BLaER1 (cell line): ENCODE results near the gene SCN4A.

Experiments used
- H3K27ac ChIP-seq: shearing (Covaris generic); formaldehyde crosslinking; 2 replicates; pipeline ENCODE4 v1.8.1; 2022
- H3K27me3 ChIP-seq: shearing (Covaris generic); formaldehyde crosslinking; 2 replicates; pipeline ENCODE4 v1.8.1; 2022
- H3K36me3 ChIP-seq: shearing (Covaris generic); formaldehyde crosslinking; 2 replicates; pipeline ENCODE4 v1.8.1; 2022
- H3K4me1 ChIP-seq: shearing (Covaris generic); formaldehyde crosslinking; 2 replicates; pipeline ENCODE4 v1.8.1; 2022
- H3K4me2 ChIP-seq: shearing (Covaris generic); formaldehyde crosslinking; 2 replicates; pipeline ENCODE4 v1.8.1; 2022
- H3K4me3 ChIP-seq: shearing (Covaris generic); formaldehyde crosslinking; 2 replicates; pipeline ENCODE4 v1.8.1; 2022
- H3K9ac ChIP-seq: shearing (Covaris generic); formaldehyde crosslinking; 2 replicates; pipeline ENCODE4 v1.8.1; 2022
- H3K9me3 ChIP-seq: shearing (Covaris generic); formaldehyde crosslinking; 2 replicates; pipeline ENCODE4 v1.8.1; 2022
- H4K20me1 ChIP-seq: shearing (Covaris generic); formaldehyde crosslinking; 2 replicates; pipeline ENCODE4 v1.8.1; 2022
- Cebpa-rat ChIP-seq: shearing (Covaris generic); IDR thresholded peaks from 2 replicates; pipeline ENCODE4 v1.8.1; 2022

Gene SCN4A

DNA sequence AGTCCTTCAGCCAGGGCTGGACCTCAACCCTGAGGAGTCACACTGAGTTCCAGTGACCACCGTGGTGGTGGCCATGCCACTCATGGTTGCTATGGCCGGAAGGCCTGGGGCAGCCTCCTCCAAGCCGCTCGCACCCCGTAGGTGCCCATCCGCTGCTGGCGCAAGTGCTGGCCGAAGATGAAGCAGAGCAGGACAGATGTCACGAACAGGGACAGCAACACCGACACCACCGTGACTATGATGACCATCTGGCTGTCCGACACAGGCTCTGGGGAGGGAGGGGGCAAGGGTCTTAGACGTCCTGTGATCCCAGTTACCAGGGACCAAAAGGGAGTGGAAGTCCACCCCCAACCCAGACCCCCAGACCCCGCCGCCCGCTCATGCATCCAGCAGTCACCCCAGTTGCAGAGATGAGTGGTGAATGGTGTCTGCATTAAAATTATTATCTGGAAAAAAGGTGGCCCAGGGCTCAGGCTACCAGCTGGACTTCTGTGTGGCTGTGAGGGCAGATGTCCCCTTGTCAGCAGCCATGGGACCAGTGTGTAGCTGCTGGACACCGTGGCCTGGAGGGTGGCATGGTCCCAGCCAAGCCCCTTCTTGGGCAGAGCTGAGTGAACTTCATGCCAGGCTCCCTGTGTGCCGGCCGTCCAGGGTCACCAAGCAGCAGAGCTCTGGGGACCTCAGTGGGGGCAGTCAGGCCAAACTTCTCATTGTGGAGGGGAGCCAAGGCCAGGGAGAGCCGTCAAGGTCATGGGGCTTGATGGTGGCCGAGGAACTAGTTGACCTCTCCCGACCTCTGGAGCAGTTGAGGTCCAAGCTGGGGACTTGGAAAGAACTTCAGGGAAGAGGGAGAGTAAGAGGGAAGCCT is 30.2 kb upstream of the SCN4A start:
- H4K20me1 ChIP-seq: peaks cover 62% of the 10 kb centered on the region
- no peaks in the 10 kb centered on the region for H3K9me3 ChIP-seq
- peak overlapping the region; percentile 69 for H3K4me2 ChIP-seq
- H3K4me3 ChIP-seq: no peak overlapping the region
- H3K27me3 ChIP-seq: no peaks in the 10 kb centered on the region
- H3K36me3 ChIP-seq: peaks cover 63% of the 10 kb centered on the region
- no peak for TF ChIP-seq Cebpa-rat
- peak overlapping the region; percentile 63; the same call in 1 of the 2 replicates for H3K9ac ChIP-seq
- peak overlapping the region; percentile 80 for H3K27ac ChIP-seq
- H3K4me1 ChIP-seq: peaks cover 97% of the 10 kb centered on the region

DNA sequence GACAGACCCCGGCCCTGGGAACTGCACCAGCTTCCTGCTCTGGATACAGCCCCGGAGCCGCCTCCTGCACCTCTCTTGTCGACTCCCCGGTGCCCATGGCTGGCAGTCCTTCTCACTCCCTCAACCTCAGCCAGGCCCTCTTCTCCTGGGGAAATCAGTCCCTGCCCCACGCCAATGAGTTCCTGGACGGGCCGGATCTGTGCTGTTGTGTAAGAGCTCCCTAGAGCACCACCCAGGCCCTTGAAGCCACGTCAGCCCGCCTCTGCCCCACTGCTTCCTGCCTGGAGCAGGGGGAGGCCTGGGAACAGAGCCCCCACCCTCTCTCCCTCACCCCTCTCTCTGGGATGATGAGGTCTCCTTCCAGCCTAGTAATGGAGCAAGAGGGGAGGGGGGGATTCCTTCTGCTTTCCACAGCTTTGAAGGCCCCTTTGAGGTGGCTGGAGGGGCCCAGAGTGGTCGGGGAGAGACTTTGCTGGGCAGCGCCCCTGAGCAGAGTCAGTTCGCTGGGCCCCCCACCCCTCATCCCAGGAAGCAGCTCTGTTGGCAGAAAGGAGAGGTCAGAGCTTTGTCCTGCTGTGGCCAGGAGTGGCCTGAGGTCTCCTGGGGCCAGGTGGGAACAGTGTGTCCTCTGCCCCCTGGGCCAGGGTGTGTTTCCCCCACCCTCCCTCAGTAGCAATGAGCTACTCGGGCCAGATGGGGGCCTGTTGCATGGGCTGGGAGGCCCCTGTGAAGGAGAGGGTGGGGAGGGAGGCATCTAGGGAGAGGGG is 29.2 kb upstream of the SCN4A start:
- Histone ChIP-seq H3K27ac (peak overlapping the region; percentile 71), H3K27me3 (no peaks in the 10 kb centered on the region), H3K9me3 (no peaks in the 10 kb centered on the region), H3K9ac (peak overlapping the region; percentile 63), H3K4me3 (no peak overlapping the region), H3K4me1 (peaks cover 97% of the 10 kb centered on the region), H3K4me2 (peak overlapping the region; percentile 69), H3K36me3 (peaks cover 54% of the 10 kb centered on the region), H4K20me1 (peaks cover 52% of the 10 kb centered on the region)
- no peak for TF ChIP-seq Cebpa-rat

DNA sequence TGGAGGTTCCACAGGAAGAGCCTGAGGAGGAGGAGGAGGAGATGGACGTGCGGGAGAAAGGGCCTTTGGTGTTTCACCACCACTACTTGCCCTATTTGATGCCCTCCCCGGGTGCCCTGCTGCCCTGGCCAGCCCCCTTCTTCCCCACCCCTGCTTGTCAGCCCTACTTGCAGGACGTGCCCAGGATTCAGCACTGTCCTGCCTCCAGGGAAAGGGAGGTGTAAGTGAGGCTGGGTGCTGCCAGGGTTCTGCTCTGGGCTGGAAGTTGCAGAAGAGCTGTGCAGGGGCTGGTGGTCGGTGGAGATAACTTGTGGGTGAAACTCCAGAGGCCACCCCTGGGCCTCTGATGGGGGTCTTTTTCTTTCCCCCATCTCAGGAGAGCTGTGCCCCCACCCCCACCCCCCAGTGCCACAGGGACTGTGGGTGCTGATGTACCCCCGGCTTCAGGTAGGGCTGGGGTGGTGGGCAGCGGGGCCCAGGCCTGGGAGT is 28.4 kb upstream of the SCN4A start:
- peak overlapping the region; percentile 63 for H3K9ac ChIP-seq
- no peaks in the 10 kb centered on the region for H3K9me3 ChIP-seq
- peak overlapping the region; percentile 69 for H3K4me2 ChIP-seq
- no peaks in the 10 kb centered on the region for H3K27me3 ChIP-seq
- H3K36me3 ChIP-seq: peaks cover 49% of the 10 kb centered on the region
- peak overlapping the region; percentile 71 for H3K27ac ChIP-seq
- peaks cover 44% of the 10 kb centered on the region for H4K20me1 ChIP-seq
- TF ChIP-seq Cebpa-rat: no peak
- peaks cover 89% of the 10 kb centered on the region for H3K4me1 ChIP-seq
- H3K4me3 ChIP-seq: no peak overlapping the region

DNA sequence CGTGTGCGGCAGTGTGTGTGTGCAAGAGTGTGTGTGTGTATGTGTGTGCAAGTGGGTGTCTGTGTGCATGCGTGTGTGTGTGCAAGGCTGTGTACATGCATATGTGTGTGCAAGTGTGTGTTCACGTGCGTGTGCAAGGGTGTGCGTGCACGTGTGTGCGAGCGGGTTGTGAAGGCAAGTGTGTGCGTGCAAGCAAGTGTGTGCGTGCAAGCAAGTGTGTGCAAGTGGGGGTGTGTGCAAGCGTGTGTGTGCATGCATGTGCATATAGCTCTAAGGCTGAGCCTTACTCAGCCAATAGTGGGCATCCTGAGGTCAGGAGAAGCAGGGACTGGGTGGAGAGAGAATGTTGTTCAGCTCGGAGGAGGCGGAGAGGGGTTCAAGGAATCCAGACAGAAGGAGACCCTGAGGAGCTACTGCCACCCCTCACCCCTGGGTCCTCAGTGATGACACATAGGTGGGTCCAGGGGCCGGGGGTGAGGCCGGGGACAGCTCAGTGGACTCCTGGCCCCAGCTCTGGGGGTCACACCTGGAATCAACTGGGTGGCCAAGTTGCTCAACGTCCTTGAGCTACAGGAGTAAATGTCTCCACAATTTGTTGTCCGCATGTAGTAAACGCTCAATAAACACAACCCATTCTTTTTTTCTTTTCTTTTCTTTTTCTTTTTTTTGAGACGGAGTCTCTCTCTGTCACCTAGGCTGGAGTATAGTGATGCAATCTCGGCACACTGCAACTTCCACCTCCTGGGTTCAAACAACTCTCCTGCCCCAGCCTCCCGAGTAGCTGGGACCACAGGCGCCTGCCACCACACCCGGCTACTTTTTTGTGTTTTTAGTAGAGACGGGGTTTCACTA is 27.2 kb upstream of the SCN4A start:
- Histone ChIP-seq H3K4me1 (peaks cover 85% of the 10 kb centered on the region), H3K4me3 (no peak overlapping the region)

DNA sequence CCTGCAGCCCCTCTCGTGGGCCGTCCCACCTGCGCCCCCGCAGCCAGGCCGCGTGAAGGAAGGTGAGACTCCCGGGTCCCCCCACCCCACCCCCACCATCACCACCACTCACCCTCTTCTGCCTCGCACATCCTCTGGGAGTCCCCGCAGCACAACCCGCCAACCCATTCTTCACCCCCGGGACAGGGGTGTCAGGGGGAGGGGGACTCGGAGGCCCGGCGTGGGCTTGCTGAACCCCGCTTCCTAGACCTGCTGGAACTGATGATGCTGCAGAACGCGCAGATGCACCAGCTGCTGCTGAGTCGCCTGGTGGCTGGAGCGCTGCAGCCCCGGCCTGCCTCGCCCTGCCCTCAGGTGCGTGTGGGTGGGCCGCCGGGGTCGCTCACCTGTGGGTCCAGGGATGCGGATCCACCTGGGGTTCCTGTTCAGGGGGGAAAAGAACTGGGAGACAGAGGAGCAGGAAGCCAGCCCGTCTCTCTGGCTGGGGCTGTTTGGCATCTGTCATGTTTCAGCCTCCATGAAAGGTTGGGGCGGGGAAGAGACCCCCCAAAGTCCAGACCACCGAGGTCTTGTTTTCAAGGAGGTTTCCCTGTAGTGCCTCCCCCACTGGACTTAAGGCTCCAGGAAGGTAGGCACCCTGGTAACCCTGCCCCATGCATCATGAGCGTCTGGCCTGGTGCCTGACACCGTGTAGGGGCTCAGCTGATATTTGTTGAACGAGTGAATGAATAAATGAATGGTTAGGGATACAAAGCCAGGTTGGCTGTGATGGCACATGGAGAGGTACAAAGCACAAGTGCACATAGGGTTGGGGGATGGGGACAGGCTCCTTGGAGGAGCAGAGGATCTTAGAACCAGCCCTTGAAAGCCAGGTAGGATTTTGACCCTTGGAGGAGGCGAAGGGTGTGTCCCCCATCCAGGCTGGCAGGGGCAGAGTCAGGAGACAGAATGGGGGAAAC is 26.3 kb upstream of the SCN4A start:
- Histone ChIP-seq H3K36me3 (peaks cover 31% of the 10 kb centered on the region), H3K4me2 (peak overlapping the region; percentile 96), H3K27me3 (no peaks in the 10 kb centered on the region), H4K20me1 (peaks cover 23% of the 10 kb centered on the region; the same call in 1 of the 2 replicates), H3K27ac (no peak overlapping the region), H3K4me1 (peaks cover 85% of the 10 kb centered on the region), H3K9me3 (no peaks in the 10 kb centered on the region), H3K4me3 (peak overlapping the region; percentile 72), H3K9ac (peak overlapping the region; percentile 58)
- TF ChIP-seq Cebpa-rat: no peak

More for the DNA sequence above, 27.2 kb upstream of the SCN4A start:
- TF ChIP-seq Cebpa-rat: no peak
- Histone ChIP-seq H3K36me3 (peaks cover 40% of the 10 kb centered on the region), H3K9me3 (no peaks in the 10 kb centered on the region), H4K20me1 (peaks cover 32% of the 10 kb centered on the region; the same call in 1 of the 2 replicates), H3K9ac (no peak overlapping the region), H3K27ac (no peak overlapping the region), H3K4me2 (peak overlapping the region; percentile 96), H3K27me3 (no peaks in the 10 kb centered on the region)

DNA sequence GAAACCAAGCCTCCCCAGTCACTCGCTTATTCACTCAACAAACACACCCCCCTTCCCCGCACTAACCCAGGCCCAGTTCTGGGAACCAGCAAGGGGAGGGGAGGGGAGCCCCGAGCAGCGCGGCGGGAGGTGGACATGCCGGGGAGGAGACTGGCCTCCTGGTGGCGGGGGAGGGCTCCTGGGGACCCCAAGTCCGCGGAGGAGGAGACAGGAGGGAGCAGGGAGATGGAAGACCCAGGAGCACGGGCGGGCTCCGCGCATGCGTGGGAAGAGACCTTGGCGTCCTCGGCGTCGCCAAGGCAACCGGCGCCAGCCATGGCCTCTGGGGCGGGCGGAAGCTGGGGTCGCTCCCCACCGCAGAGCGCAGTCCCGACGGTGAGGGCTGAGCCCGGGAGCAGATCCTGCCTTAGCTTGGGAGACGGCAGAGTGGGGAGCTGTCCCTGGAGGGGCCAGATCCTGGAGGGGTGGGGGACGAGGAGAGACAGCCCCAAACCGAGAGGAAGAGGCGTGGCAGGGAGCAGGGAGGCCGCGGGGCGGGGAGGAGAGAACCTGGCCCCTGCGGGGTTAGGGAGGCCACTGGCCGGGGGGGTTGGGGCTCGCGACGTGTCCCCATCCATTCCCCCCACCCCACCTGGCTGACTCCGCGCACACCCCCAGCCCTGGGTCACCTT is 25.5 kb upstream of the SCN4A start, which contains the start of gene PRR29:
Gene PRR29, plus strand, starts transcription at position 302 of the 671 bp plus-strand sequence. Its CDS starts 14 bp downstream, at position 316.
- Histone ChIP-seq H3K9me3 (no peaks in the 10 kb centered on the region), H3K4me3 (peak within 1 kb of the TSS; percentile 72), H3K4me1 (peaks cover 82% of the 10 kb centered on the region), H3K4me2 (peak within 1 kb of the TSS; percentile 96), H3K27me3 (no peaks in the 10 kb centered on the region), H3K27ac (peak within 1 kb of the TSS; percentile 3; the same call in 1 of the 2 replicates), H4K20me1 (peaks cover 15% of the 10 kb centered on the region; the same call in 1 of the 2 replicates), H3K36me3 (peaks cover 23% of the 10 kb centered on the region), H3K9ac (peak within 1 kb of the TSS; percentile 58)
- TF ChIP-seq Cebpa-rat: no peak

DNA sequence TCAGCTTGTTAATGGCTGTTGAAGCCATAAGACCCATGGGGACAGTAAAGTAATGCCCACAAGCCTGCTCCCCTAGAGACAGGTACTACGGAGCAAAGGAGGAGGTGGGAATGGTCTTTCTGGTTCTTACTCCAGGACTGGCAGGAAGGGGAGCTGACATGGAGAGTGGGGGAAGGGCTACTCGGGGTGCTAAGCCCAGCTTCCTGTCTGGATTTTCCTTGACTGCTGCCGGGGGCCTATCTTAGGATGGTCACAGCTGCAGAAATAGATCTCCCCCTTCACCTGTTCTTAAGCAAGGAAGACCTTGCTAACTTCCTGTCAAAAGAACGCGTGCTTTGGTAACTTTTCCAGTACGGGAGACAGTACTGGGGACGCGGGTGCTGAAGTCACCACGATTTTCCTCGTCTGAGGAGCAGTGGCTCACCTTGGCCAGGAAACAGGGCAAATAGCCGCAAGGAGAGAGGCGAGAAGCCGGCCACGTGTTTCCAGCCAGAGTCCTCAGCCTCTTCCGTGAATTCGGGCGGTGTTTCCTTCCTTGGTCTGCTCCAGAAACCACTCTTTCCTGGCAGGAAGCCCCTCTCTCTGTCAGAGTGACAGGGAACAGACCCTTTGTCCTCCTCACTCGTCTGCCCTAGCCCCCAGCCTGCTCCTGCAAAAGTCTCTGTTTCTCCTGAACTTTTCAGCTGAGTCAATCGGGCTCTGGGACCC is 24.8 kb upstream of the SCN4A start:
- Histone ChIP-seq H4K20me1 (peaks cover 8% of the 10 kb centered on the region; the same call in 1 of the 2 replicates), H3K27ac (peak overlapping the region; percentile 3; the same call in 1 of the 2 replicates), H3K9me3 (no peaks in the 10 kb centered on the region), H3K36me3 (peaks cover 16% of the 10 kb centered on the region), H3K4me1 (peaks cover 79% of the 10 kb centered on the region), H3K9ac (peak overlapping the region; percentile 58), H3K4me3 (peak overlapping the region; percentile 72), H3K4me2 (peak overlapping the region; percentile 96), H3K27me3 (no peaks in the 10 kb centered on the region)
- TF ChIP-seq Cebpa-rat: no peak
